SIG-M5 (cell line): Measurements from ENCODE around the gene SLC4A1AP.
"Not testable (repeated sequence)": the region's sequence is repeated elsewhere in the genome, so short reads cannot be mapped to it uniquely, and the experiment has no call there.

Source experiments
- DNase-seq: peaks from one replicate; lab custom pipeline; 2025; lab: John Stamatoyannopoulos, UW

The SLC4A1AP gene

GRCh38 chr2:27652790-27653189, 10.9 kb upstream of the SLC4A1AP start:
- DNase-seq: no peak

- DNase-seq: no peak
Measured at GRCh38 chr2:27653397-27653796, 10.3 kb upstream of the SLC4A1AP start.

- no peak for DNase-seq
Measured at GRCh38 chr2:27655155-27655951, 8.3 kb upstream of the SLC4A1AP start.

- DNase-seq: no peak
Measured at GRCh38 chr2:27661371-27661770, 2.3 kb upstream of the SLC4A1AP start.

GRCh38 chr2:27664154-27664574, 475 bp downstream of the SLC4A1AP start:
- DNase-seq: no peak

- DNase-seq: no peak
Measured at GRCh38 chr2:27664622-27665363, 1.1 kb downstream of the SLC4A1AP start.

- DNase-seq: no peak
Measured at GRCh38 chr2:27667446-27667845, 3.8 kb downstream of the SLC4A1AP start.

GRCh38 chr2:27671235-27671634, 7.5 kb downstream of the SLC4A1AP start:
- no peak for DNase-seq

GRCh38 chr2:27672723-27673486, 9.2 kb downstream of the SLC4A1AP start:
- no peak for DNase-seq

- no peak for DNase-seq
Measured at GRCh38 chr2:27680571-27680970, 16.9 kb downstream of the SLC4A1AP start.

GRCh38 chr2:27681841-27682240, 18.2 kb downstream of the SLC4A1AP start:
- no peak for DNase-seq

GRCh38 chr2:27682334-27682771, 18.7 kb downstream of the SLC4A1AP start:
- not testable (repeated sequence) for DNase-seq

GRCh38 chr2:27683390-27684071, 19.8 kb downstream of the SLC4A1AP start:
- peak; percentile 55 for DNase-seq

- not testable (repeated sequence) for DNase-seq
Measured at GRCh38 chr2:27685006-27685405, 21.3 kb downstream of the SLC4A1AP start.

GRCh38 chr2:27685577-27685976, 21.9 kb downstream of the SLC4A1AP start:
- DNase-seq: no peak

- DNase-seq: no peak
Measured at GRCh38 chr2:27687232-27687631, 23.5 kb downstream of the SLC4A1AP start.

- DNase-seq: no peak
Measured at GRCh38 chr2:27689424-27689823, 25.7 kb downstream of the SLC4A1AP start.

- no peak for DNase-seq
Measured at GRCh38 chr2:27690052-27690451, 26.4 kb downstream of the SLC4A1AP start.

- DNase-seq: no peak
Measured at GRCh38 chr2:27697660-27698059, 34.0 kb downstream of the SLC4A1AP start.

- no peak for DNase-seq
Measured at GRCh38 chr2:27701676-27702075, 38.0 kb downstream of the SLC4A1AP start.

GRCh38 chr2:27702302-27702701, 38.6 kb downstream of the SLC4A1AP start:
- no peak for DNase-seq
